H1 (cell line): ENCODE results near the gene MMP19. TPM values are rescaled to one million over a fixed set of nuclear protein-coding genes. Genes with fewer than 3 reads are reported as not detected.

Experiments
- BACH1 ChIP-seq: IDR thresholded peaks from 2 replicates; pipeline ENCODE4 v1.6.1; 2012; ENCODE audit warnings: low read length, improper control_type of control experiment
- BRCA1 ChIP-seq: IDR thresholded peaks from 2 replicates; pipeline ENCODE4 v1.6.1; 2012; ENCODE audit warnings: low read depth, low read length, improper control_type of control experiment
- CBX5 ChIP-seq: fragments of 300-800, 300-1000 bp; sonication (generic); IDR thresholded peaks from 2 replicates; pipeline ENCODE4 v1.7.1; 2016; ENCODE audit warnings: antibody characterized with exemption, low read length, low read depth
- CEBPB ChIP-seq: IDR thresholded peaks from 2 replicates; pipeline ENCODE4 v1.6.1; 2012; ENCODE audit warnings: low read depth, low read length
- CHD1 ChIP-seq: IDR thresholded peaks from 2 replicates; pipeline ENCODE4 v1.6.1; 2012; ENCODE audit warnings: low read depth, low read length, improper control_type of control experiment
- CREB1 ChIP-seq: IDR thresholded peaks from 2 replicates; pipeline ENCODE4 v1.6.1; 2012; ENCODE audit warnings: inconsistent platforms
- EGR1 ChIP-seq: IDR thresholded peaks from 2 replicates; pipeline ENCODE4 v1.6.1; 2011; ENCODE audit warnings: low read depth, low read length, borderline replicate concordance
- EZH2 ChIP-seq: fragments of 200-600 bp; sonication (generic); IDR thresholded peaks from 2 replicates; pipeline ENCODE4 v1.7.1; 2012; ENCODE audit warnings: low read depth, mild to moderate bottlenecking, moderate library complexity, low read length, inconsistent platforms; ENCODE audit not compliant: severe bottlenecking
- GABPA ChIP-seq: IDR thresholded peaks from 2 replicates; pipeline ENCODE4 v1.6.1; 2011; ENCODE audit warnings: mild to moderate bottlenecking, low read length, moderate library complexity, borderline replicate concordance; ENCODE audit not compliant: insufficient read depth
- KDM1A ChIP-seq: fragments of 200-600, 300-600 bp; sonication (generic); IDR thresholded peaks from 2 replicates; pipeline ENCODE4 v1.7.1; 2016; ENCODE audit warnings: mild to moderate bottlenecking, low read length, borderline replicate concordance
- KDM5A ChIP-seq: fragments of 200-600 bp; IDR thresholded peaks from 2 replicates; pipeline ENCODE4 v1.7.1; 2012; ENCODE audit warnings: mild to moderate bottlenecking, low read length, inconsistent platforms, mixed read lengths
- MAFK ChIP-seq: IDR thresholded peaks from 2 replicates; pipeline ENCODE4 v1.6.1; 2012; ENCODE audit warnings: low read depth, mild to moderate bottlenecking, improper control_type of control experiment, low read length
- POLR2A ChIP-seq, 2 experiments: IDR thresholded peaks; 1 replicate in 1 of 2; 2 replicates in 1 of 2; pipeline ENCODE4 v1.6.1; 2011; ENCODE audit warnings: low read depth in 2 of 2, low read length in 2 of 2, mild to moderate bottlenecking in 2 of 2; ENCODE audit errors: control extremely low read depth in 1 of 2
- SIRT6 ChIP-seq: IDR thresholded peaks from one replicate; pipeline ENCODE4 v1.7.1; 2012; ENCODE audit warnings: low read length, inconsistent platforms
- SIX5 ChIP-seq: IDR thresholded peaks from 2 replicates; pipeline ENCODE4 v1.6.1; 2011; ENCODE audit warnings: mild to moderate bottlenecking, low read depth, low read length
- SP4 ChIP-seq: IDR thresholded peaks from 2 replicates; pipeline ENCODE4 v1.6.1; 2012; ENCODE audit warnings: low read length, inconsistent platforms
- SRF ChIP-seq: IDR thresholded peaks from 2 replicates; pipeline ENCODE4 v1.6.1; 2011; ENCODE audit warnings: mild to moderate bottlenecking, low read depth, low read length, moderate library complexity
- SUZ12 ChIP-seq: fragments of 200-600 bp; sonication (generic); IDR thresholded peaks from 2 replicates; pipeline ENCODE4 v1.6.1; 2012; ENCODE audit warnings: mild to moderate bottlenecking, inconsistent platforms, low read length, moderate library complexity, mixed read lengths
- TAF1 ChIP-seq: IDR thresholded peaks from 2 replicates; pipeline ENCODE4 v1.6.1; 2011; ENCODE audit warnings: mild to moderate bottlenecking, low read depth, low read length
- TBP ChIP-seq: IDR thresholded peaks from 2 replicates; pipeline ENCODE4 v1.6.1; 2011; ENCODE audit warnings: low read depth, low read length, improper control_type of control experiment
- TCF12 ChIP-seq: IDR thresholded peaks from 2 replicates; pipeline ENCODE4 v1.6.1; 2011; ENCODE audit warnings: low read depth, mild to moderate bottlenecking, low read length
- TEAD4 ChIP-seq: IDR thresholded peaks from 2 replicates; pipeline ENCODE4 v1.6.1; 2012; ENCODE audit warnings: low read depth, low read length, inconsistent platforms, mixed read lengths
- polyA plus RNA-seq, 7 experiments: library from polyadenylated mRNA; depleted of rRNA in 3 of 7; stranded (reverse) in 5 of 7; unstranded in 2 of 7; fragments of >200 nt in 5 of 7; fragments of 200-250 nt in 2 of 7; gene quantifications; 1 replicate in 5 of 7; 2 replicates in 1 of 7; 4 replicates in 1 of 7; pipeline versions ENCODE4 v1.2.1 to v1.2.3, GENCODE V29; 2011 to 2013; ENCODE audit warnings: missing spikeins in 2 of 7, mixed read lengths in 2 of 7
- total RNA-seq: library from RNA; stranded (reverse); fragmentation: NEBNext Ultra II Directional; extraction: Animal tissue kit (Norgen Biotek cat#: 25700); gene quantifications from 2 replicates; pipeline ENCODE4 v1.2.1, GENCODE V29; 2021
- TF ChIP-seq, protein P1 (sequence below): IDR thresholded peaks from 2 replicates; pipeline ENCODE4 v1.6.1; 2012; ENCODE audit warnings: inconsistent platforms
- TF ChIP-seq, protein P2 (sequence below): IDR thresholded peaks from 2 replicates; pipeline ENCODE4 v1.6.1; 2012; ENCODE audit warnings: inconsistent platforms
- TF ChIP-seq, protein P3 (sequence below): IDR thresholded peaks from 2 replicates; pipeline ENCODE4 v1.6.1; 2011; ENCODE audit warnings: low read depth, mild to moderate bottlenecking, low read length; ENCODE audit not compliant: insufficient read depth

MMP19 gene
- total and polyA plus RNA-seq, 2 of the 8 experiments (the other 6 are each of a cell fraction or from before 2014, with no cell fraction given) = 2.7 to 3.3 TPM

- TF ChIP-seq MAFK (no peak), TAF1 (peak; percentile 67; the same call in 1 of the 2 replicates), TCF12 (no peak), CREB1 (peak; percentile 87), EGR1 (no peak; the same call in 1 of the 2 replicates), GABPA (no peak), SIRT6 (no peak), BRCA1 (0 out of 2 replicates have a peak, but pooled peaks have one; percentile 30), EZH2 (no peak), POLR2A (IDR thresholded peaks at IDR 0.05; ENCODE audit: control extremely low read depth in 1 of 2, low read depth in 2 of 2, low read length in 2 of 2) (no peak), CHD1 (peak; percentile 96), TEAD4 (no peak), SUZ12 (no peak), SRF (no peak), KDM5A (no peak), BACH1 (0 out of 2 replicates have a peak, but pooled peaks have one; percentile 8), CBX5 (no peak), KDM1A (no peak), CEBPB (no peak), TBP (no peak; the same call in 1 of the 2 replicates), SIX5 (peak; percentile 38), SP4 (no peak)
- TF ChIP-seq, protein P1, sequence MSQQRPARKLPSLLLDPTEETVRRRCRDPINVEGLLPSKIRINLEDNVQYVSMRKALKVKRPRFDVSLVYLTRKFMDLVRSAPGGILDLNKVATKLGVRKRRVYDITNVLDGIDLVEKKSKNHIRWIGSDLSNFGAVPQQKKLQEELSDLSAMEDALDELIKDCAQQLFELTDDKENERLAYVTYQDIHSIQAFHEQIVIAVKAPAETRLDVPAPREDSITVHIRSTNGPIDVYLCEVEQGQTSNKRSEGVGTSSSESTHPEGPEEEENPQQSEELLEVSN = no peak
- TF ChIP-seq, protein P2, sequence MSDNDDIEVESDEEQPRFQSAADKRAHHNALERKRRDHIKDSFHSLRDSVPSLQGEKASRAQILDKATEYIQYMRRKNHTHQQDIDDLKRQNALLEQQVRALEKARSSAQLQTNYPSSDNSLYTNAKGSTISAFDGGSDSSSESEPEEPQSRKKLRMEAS = peak; percentile 74; the same call in 1 of the 2 replicates
- TF ChIP-seq, protein P3, sequence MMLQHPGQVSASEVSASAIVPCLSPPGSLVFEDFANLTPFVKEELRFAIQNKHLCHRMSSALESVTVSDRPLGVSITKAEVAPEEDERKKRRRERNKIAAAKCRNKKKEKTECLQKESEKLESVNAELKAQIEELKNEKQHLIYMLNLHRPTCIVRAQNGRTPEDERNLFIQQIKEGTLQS = no peak
Observed at GRCh38 chr12:55830601-55831446, 11.9 kb downstream of the MMP19 start (continued).
